ENCODE results near the gene CACNA2D1. TPM values are rescaled to one million over a fixed set of nuclear protein-coding genes. Genes with fewer than 3 reads are reported as not detected.

The CACNA2D1 gene
- total RNA-seq, 1 experiment from 2014 or later: 36.2 TPM

- Histone ChIP-seq H3K27ac (ENCODE audit: insufficient read length, low read depth, low read length) (no peak overlapping the region), H3K56ac (ENCODE audit: insufficient read length, low read depth, low read length) (no peak overlapping the region), H2BK15ac (ENCODE audit: low read depth, low read length) (no peak overlapping the region), H3K14ac (ENCODE audit: insufficient read depth, low read length) (no peak overlapping the region), H4K5ac (ENCODE audit: insufficient read length, low read depth, low read length) (no peak overlapping the region), H3K79me1 (ENCODE audit: insufficient read depth, low read depth, low read length, poor library complexity, severe bottlenecking) (no peaks in the 10 kb centered on the region), H3K23ac (ENCODE audit: insufficient read length, low read depth, low read length) (no peak overlapping the region), H3K9me3 (ENCODE audit: control insufficient read depth, low read depth, low read length) (no peaks in the 10 kb centered on the region), H3K79me2 (ENCODE audit: insufficient read depth, low read length) (no peaks in the 10 kb centered on the region), H3K4ac (ENCODE audit: low read depth, low read length) (no peak overlapping the region), H4K8ac (replicated peaks; ENCODE audit: insufficient read length, low read depth, low read length) (no peak overlapping the region), H2AK5ac (ENCODE audit: insufficient read length, low read length) (no peak overlapping the region), H2BK5ac (ENCODE audit: insufficient read length, low read length) (no peak overlapping the region), H4K91ac (ENCODE audit: insufficient read length, low read depth, low read length) (no peak overlapping the region), H2BK120ac (ENCODE audit: low read depth, low read length, poor library complexity, severe bottlenecking) (no peak overlapping the region), H4K20me1 (ENCODE audit: control insufficient read depth, insufficient read depth, insufficient read length) (no peaks in the 10 kb centered on the region), H2BK20ac (ENCODE audit: low read depth, low read length, poor library complexity, severe bottlenecking) (no peak overlapping the region), H3K23me2 (ENCODE audit: insufficient read length, low read depth, low read length, poor library complexity, severe bottlenecking) (no peaks in the 10 kb centered on the region), H3K9ac (ENCODE audit: extremely low read depth, insufficient read length, low read length) (no peak overlapping the region), H2AFZ (ENCODE audit: low read length) (no peak overlapping the region), H3K4me1 (ENCODE audit: insufficient read depth, low read length) (no peaks in the 10 kb centered on the region), H3K18ac (ENCODE audit: insufficient read length, low read depth, low read length) (no peak overlapping the region), H3K4me2 (ENCODE audit: insufficient read depth, insufficient read length, low read length) (no peak overlapping the region), H2BK12ac (ENCODE audit: insufficient read length, low read depth, low read length) (no peak overlapping the region), H3K27me3 (ENCODE audit: insufficient read depth, low read length) (no peaks in the 10 kb centered on the region), H3T11ph (ENCODE audit: low read length) (no peak overlapping the region)
- Mint-ChIP-seq H3K27me3 (ENCODE audit: low read depth) (no peaks in the 10 kb centered on the region), H3K27ac (peak overlapping the region in 1 of 3 experiments; percentile 52; a peak in 1 of 7 replicates), H3K9me3 (peaks cover 4 to 7% of the 10 kb centered on the region in 2 experiments; a peak in 2 of 5 replicates), H3K36me3 (ENCODE audit: insufficient read depth in 1 of 3, low read depth in 3 of 3) (peaks cover 9 to 29% (median 24%) of the 10 kb centered on the region in 3 experiments), H3K4me1 (no peaks in the 10 kb centered on the region), H3K4me3 (no peak overlapping the region)
- no peak for TF ChIP-seq CTCF (conservative IDR thresholded peaks at IDR 0.05)
- WGBS (ENCODE audit: extremely low coverage, insufficient read length, low lambda C conversion rate): no CpG with 5 or more reads among the region's 5 CpGs
- DNase-seq: no peak
Observed at GRCh38 chr7:82404094-82404493, 39.5 kb downstream of the CACNA2D1 start.
